GM13977 (cell line): ENCODE data around the gene FOXK1.

Experiments
- DNase-seq: peaks from one replicate; pipeline ENCODE4 v3.0.0; 2012; ENCODE audit warnings: low spot score
- CTCF ChIP-seq: IDR thresholded peaks from 2 replicates; pipeline ENCODE4 v1.5.1; 2012; ENCODE audit warnings: mild to moderate bottlenecking, control low read depth; ENCODE audit not compliant: insufficient read depth; ENCODE audit errors: extremely low read depth, missing control alignments
- in situ Hi-C: fragments of 300-500 bp; cut with MboI; formaldehyde crosslinking; loops from one replicate; pipeline ENCODE4 v1.12.0; 2022; ENCODE audit warnings: low sequenced_read_pairs, low pct_unique_long_range_greater_than_20kb, mixed read lengths, inconsistent platforms; ENCODE audit not compliant: unreplicated experiment

Gene FOXK1

DNA sequence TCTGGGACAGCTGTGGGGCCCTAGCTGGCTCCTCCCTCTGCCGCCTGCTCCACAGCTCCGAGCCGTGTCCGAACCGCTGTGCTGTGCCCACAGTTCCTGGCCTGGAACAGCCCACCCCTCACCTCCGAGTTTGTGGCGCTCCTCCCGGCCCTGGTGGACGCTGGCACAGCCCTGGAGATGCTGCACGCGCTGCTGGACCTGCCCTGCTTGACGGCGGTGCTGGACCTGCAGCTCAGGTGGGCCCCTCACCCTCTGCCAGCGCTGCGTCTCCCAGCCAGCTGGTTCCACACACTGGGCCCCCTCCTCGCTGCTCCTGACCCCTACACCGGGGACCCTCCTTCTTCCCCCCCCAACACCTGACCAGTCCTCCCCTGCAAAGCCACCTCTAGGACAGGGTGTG is 105.4 kb downstream of the FOXK1 start:
- in situ Hi-C loops = no loop called here
- no peak for DNase-seq
- TF ChIP-seq CTCF = no peak

- in situ Hi-C loops = no loop called here
- DNase-seq = no peak
Measured at GRCh38 chr7:4787947-4788626, 106.0 kb downstream of the FOXK1 start.

GRCh38 chr7:4788627-4789189 is 106.6 kb downstream of the FOXK1 start:
- in situ Hi-C loops = no loop called here

More at GRCh38 chr7:4787947-4788626, 106.0 kb downstream of the FOXK1 start:
- no peak for TF ChIP-seq CTCF

DNA sequence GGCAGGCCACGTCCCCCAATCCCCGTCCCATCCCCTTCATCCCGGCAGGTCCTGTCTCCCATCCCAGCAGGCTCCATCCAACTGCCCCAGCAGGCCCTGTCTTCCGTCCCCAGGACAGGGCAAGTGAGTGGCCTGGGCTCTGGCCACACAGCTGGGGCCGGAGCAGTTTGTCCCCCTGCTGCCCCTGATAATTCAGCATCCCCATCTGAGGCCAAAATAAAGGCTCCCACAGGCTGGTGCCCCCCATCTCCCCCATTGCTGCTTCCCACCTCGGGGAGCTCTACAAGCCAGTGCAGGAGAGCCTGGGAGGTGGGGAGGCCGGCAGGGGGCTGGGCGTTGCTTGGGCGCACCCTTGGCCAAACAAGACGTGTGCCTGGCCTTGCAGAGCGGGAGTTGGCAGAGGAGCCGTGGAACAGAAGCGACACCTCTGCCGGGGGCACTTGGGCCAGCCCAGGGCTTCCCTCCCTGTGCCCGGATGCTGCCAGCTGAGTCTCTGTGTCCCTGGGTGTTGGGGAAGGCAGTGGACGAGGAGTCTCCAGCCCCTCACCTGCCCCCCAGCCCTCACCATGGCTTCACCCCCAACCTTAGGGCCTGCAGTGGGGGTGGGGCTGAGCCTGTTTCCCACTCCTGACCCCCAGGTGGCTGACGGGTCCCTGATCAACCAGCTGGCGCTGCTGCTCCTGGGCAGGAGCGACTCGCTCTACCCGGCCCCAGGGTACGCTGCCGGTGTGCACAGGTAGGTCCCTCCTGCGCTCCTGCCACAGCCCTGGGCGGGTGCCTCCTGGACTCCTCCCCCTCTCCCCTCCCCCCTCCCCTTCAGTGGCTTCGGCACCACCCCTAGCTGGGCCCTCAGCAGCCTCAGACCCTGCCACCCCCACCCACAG is 107.3 kb downstream of the FOXK1 start:
- in situ Hi-C loops = no loop called here
- TF ChIP-seq CTCF = no peak
- no peak for DNase-seq

More at GRCh38 chr7:4788627-4789189, 106.6 kb downstream of the FOXK1 start:
- no peak for DNase-seq
- TF ChIP-seq CTCF = no peak

- in situ Hi-C loops = no loop called here
- no peak for TF ChIP-seq CTCF
- no peak for DNase-seq
Measured at GRCh38 chr7:4790078-4790465, 108.0 kb downstream of the FOXK1 start.

- in situ Hi-C loops = no loop called here
- DNase-seq = no peak
- no peak for TF ChIP-seq CTCF
Measured at GRCh38 chr7:4790516-4790991, 108.5 kb downstream of the FOXK1 start.
